ENCODE data around the gene HSD17B7.
"Not testable (repeated sequence)": the region's sequence is repeated elsewhere in the genome, so short reads cannot be mapped to it uniquely, and the experiment has no call there.

DNA sequence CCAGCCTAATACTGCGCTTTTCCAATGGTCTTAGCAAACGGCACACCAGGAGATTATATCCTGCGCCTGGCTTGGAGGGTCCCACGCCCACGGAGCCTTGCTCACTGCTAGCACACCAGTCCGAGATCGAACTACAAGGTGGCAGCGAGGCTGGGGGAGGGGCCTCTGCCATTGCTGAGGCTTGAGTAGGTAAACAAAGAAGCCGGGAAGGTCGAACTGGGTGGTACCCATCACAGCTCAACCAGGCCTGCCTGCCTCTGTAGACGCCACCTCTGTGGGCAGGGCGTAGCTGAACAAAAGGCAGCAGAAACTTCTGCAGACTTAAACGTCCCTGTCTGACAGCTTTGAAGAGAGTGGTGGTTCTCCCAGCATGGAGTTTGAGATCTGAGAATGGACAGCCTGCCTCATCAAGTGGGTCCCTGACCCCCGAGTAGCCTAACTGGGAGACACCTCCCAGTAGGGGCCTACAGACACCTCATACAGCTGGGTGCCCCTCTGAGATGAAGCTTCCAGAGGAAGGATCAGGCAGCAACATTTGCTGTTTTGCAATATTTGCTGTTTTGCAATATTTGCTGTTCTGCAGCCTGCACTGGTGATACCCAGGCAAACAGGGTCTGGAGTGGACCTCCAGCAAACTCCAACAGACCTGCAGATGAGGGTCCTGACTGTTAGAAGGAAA, 44.1 kb upstream of the HSD17B7 start:
- TF ChIP-seq, protein P1, sequence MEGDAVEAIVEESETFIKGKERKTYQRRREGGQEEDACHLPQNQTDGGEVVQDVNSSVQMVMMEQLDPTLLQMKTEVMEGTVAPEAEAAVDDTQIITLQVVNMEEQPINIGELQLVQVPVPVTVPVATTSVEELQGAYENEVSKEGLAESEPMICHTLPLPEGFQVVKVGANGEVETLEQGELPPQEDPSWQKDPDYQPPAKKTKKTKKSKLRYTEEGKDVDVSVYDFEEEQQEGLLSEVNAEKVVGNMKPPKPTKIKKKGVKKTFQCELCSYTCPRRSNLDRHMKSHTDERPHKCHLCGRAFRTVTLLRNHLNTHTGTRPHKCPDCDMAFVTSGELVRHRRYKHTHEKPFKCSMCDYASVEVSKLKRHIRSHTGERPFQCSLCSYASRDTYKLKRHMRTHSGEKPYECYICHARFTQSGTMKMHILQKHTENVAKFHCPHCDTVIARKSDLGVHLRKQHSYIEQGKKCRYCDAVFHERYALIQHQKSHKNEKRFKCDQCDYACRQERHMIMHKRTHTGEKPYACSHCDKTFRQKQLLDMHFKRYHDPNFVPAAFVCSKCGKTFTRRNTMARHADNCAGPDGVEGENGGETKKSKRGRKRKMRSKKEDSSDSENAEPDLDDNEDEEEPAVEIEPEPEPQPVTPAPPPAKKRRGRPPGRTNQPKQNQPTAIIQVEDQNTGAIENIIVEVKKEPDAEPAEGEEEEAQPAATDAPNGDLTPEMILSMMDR (IDR thresholded peaks at IDR 0.05) = not testable (repeated sequence)
- TF ChIP-seq POLR2A, EP300 (IDR thresholded peaks at IDR 0.05): not testable (repeated sequence)

All from upper lobe of left lung (tissue), 4 donors.